Ecto neural progenitor cell (in vitro differentiated cells): Measurements from ENCODE around the gene CD69.

Experiments used
- DNase-seq: peaks from one replicate; pipeline ENCODE4 v3.0.0-alpha.2; 2018; ENCODE audit warnings: low spot score

Gene CD69

DNA sequence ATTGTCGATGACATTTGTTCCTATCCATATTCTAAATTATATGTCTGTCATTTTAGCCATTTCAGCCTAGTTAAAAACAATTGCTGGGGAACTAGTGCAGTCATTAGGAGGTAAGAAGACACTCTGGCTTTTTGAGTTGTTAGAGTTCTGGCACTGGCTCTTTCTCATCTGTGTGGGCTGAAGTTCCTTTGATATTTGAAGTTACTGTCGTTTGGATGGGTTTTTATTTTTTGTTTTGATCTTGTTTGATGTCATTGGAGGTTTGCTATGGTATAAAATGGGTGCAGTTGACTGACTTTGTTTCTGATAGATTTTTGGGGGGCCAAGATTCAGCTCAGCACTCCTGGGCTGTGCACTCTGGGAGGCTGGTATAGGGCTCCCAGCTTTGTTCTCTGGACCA lies 20.7 kb upstream of the CD69 start:
- no peak for DNase-seq

DNA sequence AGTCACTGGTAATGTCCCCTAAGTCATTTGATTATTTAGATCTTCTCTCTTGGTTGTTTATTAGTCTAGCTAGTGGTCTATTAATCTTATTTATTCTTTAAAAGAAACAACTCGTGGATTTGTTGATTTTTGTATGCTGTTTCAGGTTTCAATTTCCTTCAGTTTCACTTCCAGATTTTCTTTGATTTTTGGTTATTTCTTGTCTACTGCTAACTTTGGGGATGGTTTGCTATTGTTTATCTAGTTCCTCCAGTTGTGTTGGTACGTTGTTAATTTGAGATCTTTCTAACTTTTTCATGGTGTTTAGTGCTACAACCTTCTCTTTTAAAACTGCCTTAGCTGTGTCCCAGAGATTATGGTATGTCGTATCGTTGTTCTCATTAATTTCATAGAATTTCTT lies 18.5 kb upstream of the CD69 start:
- DNase-seq: no peak

DNA sequence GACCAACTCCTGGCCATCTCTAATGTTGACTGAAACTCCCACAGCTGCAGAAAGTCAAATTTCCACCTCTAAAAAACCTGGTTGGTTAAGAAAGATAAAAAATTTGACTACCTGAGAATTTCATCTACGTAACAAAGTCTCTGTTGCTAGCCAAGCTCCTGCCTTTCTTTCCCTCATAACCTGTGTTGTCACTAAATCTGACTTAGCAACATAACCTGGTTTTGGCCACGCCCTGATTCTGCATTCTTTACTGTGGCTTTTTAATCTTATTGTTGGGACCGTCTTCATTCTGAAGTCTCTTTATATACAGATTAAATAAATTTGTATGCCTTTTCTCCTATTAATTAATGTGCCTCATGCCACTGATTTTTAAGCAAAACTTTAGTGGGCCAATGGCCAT lies 16.1 kb upstream of the CD69 start:
- DNase-seq: no peak

DNA sequence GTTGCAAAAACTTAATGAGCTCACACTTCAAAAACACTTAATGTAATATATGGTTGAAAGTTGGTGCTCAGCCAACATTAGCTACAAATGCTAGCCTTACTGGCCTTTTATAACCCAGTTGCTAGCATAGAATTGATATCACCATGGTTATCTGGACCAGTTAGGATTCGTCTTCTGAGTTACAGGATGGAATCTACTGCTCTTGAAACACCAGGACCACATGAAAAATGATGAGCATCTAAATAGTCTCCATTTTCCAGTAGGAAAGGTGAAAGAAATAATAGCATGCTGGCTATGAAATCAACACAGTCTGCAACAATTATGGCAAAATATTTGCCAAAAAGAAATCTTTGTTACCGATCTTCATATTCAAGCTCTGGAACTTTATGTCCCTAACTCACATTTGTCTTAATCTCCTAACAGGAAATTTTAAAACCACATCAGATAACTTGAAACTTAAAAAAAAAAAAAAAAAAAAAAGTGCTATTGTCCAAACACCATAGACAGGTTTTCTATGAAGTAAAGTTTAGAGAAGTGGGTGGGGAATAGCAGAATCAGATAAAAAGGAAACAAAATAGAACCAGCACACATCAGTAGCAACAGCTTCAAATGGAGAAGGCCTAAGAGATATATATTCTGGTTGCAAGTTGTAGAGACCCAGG lies 12.6 kb upstream of the CD69 start:
- no peak for DNase-seq

DNA sequence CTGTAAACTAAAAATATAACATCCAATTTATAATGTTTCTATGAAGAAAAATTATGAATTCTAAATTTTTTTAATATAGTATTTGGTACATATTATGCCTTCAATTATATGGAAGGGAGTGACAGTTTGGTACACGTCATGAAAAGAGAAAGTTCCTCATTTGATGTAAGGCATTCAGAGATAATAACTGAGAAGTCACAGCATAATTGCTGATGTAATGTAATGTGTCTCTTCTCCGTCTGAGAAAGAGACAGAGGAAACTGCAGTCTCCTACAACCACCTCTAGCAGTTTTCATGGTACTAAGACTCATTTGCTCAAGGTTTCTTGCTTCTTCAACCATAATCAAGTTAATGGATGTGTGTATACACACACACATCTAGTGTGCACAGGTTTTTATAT lies 2.3 kb upstream of the CD69 start:
- no peak for DNase-seq

DNA sequence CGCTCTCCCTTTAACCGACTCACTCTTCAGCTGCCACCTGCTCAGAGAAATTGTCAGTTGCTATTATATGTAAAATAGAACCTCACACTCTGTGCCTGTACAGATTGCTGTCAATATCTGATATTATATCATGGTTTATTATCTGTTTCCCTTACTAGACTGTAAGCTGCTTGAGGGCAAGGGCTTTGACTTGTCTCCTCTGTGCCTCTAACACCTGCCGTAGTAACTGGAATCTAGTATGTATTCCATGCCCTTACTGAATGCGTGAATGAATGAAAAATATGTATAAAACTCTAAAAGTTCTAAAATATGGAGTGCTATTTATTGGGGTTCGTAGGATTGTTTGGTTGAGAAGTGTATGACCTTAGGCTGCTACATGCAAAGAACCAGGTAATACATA lies 1.7 kb upstream of the CD69 start:
- DNase-seq: no peak

DNA sequence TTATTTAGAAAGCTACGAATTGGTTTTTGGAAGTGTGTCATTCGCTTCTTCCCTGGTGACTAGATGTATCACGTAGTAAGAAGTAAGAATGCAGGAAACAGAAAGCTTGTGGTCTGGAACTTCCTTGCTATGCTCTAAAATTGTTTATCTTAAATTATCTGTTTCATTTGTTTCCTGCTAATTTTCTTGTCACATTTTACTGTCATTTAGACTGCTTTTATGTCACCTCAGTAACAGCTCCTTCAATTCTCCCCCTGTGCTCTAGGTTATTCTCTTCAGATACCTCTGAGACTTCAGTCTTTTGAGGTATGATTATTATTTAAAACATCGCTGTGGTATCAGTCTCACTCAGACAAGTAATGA lies 699 bp upstream of the CD69 start:
- no peak for DNase-seq

DNA sequence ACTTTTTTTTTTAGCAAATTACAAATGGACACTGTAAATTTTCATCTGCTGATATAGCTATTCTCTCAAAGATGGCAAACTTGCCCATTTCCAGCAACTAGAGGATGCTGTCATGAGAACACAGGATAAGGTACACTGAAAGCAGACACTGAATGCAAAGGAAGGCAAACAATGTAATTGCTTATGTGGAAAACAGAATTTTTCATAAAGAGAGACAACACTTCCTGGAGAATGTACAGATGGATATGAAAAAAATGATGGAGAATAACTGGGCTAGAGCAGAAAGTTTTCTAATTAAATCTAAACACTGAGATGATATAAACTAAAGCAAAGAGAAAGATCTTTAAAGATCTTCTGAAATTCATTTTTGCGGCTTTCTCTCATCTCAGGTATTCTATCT lies 581 bp downstream of the CD69 start:
- DNase-seq: no peak

DNA sequence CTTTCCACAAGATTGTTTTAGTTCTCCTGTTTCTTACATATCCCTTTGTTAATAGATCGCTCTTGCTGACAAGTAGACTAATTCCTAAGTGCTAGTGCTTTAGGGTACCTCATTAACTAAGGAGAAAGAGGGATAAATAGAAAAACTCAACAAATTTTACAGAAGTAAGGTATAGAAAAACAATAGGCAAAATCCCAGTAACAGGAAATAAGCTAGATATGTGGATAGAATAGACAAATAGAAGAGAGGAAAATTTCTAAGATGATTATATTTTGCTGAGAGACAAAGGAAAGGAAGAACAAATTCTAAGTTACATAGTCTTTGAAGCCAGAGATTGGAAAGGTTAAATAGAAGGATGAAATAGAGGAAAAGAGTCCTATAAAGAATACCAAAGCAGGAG lies 1.0 kb downstream of the CD69 start:
- no peak for DNase-seq

DNA sequence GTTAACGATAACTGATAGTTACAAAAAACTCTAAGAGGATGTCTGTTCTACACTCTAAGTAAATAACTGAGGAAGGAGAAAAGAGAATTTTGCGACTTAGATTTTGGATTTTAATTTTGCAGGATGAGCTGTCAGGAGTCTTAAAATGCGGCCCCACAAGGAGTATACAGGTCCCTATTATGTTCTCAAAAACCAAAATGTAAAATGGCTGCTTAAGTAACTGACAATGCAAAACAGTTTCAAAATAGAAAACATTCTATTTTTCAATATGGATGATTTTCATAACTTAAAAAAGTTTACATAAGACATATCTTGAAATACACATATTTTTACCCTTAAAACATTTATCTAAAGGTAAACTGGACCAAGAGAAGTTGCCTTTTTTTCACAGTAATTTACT lies 2.6 kb downstream of the CD69 start:
- no peak for DNase-seq

DNA sequence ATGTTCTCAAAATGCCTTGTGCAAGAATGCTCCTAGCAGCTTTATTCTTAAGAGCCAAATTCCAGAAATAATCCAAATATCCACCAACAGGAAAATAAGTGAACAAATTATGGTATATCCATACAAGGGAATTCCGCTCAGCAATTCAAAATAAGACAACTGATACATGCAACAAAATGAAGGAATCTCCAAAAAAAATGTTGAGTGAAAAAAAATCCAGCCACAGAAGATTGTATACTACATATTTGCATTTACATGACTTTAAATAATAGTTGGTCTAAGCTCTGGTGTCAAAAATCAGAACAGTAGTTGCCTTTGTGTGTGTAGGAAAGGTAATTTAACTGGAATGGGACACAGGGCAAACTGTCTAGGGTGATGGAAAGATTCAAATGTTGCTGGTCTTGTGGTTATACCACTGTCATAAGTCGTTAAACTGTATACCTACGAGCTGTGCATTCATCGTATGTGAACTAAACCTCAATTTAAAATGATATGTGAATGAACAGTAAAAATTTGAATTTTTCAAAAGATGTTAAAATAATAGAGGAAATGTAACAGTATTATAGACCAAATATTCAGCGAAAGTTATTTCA lies 3.2 kb downstream of the CD69 start:
- DNase-seq: no peak

DNA sequence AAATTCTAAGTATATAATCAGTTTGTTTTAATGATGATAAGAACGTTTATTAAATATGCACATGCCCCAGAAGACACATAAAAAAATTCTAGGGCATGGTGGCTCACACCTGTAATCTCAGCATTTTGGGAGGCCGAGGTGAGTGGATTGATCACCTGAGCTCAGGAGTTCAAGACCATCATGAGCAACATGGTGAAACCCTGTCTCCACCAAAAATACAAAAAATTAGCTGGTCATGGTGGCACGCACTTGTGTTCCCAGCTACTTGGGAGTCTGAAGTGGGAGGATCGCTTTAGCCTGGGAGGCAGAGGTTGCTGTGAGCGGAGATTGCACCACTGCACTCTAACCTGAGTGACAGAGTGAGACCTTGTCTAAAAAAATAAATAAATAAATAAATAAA lies 4.0 kb downstream of the CD69 start:
- DNase-seq: no peak

DNA sequence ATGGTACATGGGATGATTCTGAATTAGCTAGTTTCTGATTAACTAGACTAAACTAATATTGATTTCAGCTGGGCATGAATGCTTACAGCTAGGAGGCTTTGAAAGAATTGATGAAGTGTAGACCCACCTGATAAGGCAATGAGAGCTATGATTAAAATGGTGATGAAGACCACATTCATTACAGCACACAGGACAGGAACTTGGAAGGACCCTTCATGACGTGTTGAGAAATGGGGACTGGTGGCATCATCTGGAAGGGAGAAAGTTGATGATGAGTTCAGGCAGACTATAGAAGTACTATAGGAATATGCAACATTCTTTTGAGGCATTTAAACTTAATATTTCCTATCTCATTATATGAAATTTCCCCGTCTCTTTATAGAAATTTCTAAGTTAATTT lies 4.5 kb downstream of the CD69 start:
- DNase-seq: no peak

DNA sequence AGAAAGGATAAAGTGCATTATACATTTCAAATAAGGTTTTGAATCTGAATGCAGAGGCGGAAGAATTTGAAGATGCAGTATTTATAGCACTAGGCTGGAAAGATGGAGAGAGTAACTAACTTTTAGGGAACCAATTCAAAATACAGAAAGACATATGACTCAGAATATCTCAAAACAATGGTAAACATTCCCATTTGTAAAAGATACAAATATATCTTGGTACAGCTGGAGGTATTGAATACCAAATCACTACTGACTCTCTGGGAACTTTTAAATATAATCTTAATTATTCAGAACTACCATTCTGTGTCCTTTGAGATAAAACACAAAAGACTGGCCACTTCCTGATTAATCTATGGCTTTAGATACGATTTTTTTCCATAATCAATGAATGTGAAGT lies 5.1 kb downstream of the CD69 start:
- no peak for DNase-seq

DNA sequence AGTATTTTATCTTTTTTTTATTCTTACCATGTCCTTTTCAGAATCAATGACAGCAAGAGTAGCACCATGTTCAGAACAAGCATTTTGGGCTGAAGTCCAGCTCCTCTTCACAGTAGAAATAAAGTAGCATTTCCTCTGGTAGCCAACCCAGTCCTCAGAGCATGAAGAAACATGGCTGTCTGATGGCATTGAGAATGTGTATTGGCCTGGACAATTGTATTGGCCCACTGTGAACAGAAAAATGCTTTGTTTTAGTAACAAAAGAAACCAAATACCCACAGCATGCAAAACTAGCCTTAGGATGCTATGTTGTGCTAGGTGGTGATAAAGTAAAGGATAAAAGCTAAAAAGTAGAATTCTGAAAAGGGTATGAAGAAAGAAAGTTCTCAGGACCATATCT lies 5.7 kb downstream of the CD69 start:
- DNase-seq: no peak

DNA sequence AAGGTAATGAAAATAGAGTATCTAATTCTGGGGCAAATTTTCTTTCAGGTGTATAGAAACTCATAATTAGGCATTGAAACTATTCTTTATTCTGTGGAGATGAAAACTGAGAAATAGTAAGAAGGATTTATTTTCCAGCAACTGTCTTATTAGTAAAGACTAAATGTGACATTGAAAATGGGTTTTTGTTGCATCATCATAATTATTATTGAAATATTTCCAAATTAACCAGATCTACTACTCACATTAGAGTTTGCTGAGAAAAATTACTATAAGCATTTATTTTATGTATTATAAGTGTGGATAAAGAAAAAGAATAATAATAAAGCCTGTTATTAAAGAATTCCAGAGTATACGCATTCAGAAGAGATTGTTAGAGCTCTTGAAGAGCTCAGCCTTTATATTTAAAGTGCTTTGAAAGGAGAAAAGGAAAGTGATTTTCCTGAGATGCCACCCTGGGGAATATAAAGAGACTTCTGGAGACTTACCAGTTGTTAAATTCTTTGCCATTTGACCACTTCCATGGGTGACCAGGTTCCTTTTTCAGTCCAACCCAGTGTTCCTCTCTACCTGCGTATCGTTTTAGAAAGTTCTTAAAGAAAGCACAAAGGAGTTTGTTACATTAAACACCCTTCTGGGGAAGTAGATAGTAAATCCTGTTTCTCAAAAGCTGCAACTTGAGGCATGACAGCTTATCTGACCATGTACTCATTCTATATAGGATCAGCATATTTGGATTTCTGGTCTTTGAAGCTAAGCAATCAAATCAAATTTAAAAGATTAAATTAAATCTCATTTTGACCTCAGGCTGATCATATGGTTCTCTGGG lies 6.4 kb downstream of the CD69 start:
- no peak for DNase-seq

DNA sequence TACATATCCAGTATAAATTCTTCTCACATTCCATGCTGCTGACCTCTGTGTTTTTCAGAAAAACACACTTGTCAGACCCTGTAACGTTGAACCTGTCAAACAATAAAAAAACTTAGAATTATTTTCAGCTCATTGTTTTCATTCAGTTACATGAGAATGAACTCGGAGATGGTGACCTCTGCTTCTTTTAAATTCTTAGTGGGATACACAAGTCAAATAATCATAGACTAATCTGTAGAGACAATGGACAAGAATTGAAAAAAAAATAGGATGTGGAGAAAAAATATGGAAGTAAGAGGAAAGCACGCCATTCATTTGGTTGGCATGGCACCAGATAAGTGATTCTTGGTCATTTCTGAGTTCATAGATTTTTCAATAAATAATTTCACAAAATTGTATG lies 7.2 kb downstream of the CD69 start:
- no peak for DNase-seq

DNA sequence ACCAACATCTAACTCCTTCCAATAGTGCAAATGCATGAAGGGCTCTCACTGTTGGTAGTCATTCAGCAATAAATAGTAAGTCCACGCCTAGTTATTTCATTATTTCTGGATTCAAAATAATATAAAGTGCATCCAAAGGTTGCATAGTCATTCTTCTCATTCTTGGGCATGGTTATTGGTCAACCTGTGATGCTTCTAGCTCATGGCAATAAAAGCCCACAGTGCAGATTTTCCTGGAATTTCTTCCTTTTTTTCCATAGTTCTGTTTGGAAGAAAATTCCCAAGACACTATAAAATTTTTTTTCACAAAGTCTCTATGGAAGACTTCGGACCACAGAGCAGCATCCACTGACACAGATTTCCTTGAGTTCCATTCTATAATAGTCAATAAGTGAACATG lies 7.6 kb downstream of the CD69 start:
- DNase-seq: no peak

DNA sequence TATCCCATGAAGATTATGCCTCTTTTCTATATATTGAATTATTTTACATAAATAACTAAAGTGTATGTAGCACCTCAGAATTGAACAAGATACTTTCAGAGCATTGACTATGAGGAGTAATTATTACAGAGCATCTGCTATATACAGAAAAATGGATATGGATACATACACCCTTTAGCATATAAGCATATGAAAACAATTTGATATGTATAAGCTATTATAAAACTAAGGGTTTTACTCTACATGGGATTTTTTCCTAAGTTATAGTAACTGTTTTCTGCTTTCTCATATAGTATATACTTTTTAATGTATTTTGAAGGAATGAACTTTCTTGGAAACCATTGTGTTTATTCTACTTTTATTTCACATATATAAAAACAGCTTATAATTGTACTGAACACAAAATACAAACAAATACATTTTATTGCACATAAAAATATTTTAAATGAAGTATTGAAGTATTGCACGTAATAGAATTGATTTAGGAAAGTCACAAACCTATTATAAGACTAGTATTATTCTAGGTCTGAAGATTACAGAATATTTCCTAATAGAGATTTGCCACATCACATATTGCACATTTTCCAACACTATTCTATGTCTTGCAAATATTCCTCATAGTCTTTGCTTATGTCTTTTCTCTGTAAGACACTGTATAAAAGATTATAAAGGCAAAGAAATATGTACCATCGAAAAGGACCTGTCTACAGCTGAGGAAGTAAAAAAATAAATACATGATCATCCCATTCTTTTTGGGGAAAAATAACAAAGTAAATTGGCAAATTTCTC lies 8.4 kb downstream of the CD69 start:
- no peak for DNase-seq

DNA sequence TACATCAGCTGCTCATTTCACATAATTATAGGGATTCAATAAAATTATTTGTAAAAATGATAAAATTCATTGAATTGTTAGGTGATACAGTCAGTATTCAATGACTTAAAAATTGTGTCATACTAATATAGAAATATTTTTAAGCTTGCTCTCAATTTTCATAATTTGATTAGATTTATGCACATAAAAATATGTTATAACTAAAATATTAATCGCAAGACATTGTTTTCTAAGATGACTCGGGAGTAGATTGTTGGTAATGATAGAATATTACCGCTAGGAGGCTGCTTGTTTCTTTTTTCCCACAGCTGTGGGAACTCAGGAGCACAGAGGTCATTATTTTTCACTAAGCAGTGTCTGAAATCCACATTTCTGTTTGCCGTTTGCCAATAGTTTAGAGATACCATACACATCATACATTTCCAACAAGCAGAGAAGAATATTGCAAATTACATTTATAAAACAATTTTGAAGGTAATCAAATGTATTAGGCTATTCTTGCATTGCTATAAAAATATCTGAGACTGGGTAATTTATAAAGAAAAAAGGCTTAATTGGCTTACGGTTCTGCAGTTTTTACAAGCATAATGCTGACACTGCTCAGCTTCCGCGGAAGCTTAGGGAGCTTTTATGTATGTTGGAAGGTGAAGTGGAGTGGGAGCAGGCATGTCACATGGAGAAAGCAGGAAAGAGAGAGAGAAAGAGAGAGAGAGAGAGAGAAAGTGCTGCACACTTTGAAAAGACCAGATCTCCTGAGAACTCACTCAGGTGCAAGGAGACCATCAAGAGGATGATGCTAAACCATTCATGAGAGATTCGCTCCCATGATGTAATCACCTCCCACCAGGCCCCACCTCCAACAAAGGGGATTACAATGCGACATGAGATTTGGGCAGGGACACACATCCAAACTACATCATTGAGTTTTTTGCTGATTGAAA lies 9.2 kb downstream of the CD69 start:
- DNase-seq: no peak

DNA sequence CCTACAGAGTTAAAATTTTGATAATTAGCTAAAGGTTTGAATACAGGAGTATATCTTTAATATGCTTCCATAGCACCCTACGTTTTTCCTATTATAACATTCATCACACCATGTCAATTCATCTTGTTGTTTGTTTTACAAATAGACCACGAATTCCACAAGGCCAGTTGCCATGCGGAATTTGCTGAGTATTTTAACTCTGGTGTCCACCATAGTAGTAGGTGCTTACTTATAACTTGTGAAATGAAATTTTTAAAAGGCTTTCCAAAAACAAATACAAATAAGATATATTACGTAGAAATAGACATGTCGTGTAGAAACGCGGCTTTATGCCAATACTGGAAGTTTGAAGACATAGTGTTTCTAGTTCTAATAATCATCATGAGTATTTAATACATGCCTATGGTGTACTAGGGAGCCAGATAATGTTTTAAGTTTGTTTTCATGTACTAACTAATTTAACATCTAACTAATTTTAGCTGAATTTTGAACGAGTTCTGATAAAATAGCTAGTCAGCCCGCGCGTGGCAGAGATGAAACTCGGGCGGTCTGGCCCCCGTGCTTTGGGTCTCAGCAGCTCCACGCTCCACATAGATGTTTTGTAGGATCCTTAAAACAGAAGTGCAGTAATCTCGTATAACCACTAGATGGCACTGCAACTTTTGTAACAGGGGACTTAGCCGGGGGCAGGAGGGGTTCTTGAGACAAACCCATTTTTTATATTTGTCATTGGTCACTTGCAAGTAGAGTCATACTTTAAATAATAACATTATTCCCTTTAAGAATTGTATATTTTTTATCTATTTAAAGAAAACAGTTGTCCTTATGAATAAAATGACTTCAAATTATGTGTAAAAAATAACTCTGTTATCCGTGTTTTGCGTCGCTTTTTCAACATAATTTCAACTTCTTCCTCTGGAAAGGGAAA lies 10.2 kb downstream of the CD69 start:
- peak; percentile 63 for DNase-seq
